HPDE6-E6E7 (cell line): ENCODE data around the gene PHLDB3.
"Not testable (repeated sequence)": the region's sequence is repeated elsewhere in the genome, so short reads cannot be mapped to it uniquely, and the experiment has no call there.

ENCODE experiments used
- DNase-seq: peaks from one replicate; pipeline ENCODE4 v3.0.0; 2011; ENCODE audit warnings: missing footprints; ENCODE audit errors: extremely low spot score

The PHLDB3 gene

DNA sequence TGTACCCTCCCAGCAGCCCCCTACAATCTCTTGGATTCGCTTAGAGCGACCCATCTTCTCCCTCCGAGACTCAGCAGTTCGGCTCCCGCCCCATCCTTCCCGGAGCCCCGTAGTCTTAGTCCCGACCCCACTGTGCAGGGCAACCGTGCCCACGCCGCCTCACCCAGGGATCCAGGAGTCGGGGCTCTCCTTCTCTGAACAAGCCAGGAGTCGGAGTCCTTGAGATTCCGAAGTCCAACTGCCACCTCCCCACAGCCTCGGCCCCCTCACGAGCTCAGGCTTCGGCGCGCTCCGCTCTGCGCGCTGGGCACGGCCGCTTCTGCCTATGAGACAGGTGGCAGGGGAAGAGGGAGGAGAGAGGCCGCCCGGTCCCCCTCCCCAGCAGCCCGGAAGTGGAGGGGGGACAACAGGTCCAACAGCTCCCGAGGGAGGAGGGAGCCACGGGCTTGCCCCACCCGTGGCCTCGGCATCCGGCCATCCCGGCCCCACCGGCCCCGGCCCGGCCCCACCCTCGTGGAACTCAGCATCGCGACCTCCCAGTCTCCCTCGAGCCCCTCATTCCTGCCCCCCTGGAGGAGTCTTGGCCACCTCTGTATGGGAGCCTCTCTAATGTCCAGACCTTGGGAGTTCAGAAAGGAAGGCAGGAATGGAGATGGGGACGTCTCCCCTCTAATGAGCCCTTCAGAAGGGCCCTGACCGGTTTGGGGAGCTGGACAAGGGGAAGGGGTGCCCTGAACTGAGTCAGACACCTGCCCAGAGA, at the start of gene PHLDB3:
PHLDB3 (minus strand) TSS at position 321 of the 760 bp plus-strand sequence. CDS start 628 bp downstream, outside the sequence.
- DNase-seq = no peak

DNA sequence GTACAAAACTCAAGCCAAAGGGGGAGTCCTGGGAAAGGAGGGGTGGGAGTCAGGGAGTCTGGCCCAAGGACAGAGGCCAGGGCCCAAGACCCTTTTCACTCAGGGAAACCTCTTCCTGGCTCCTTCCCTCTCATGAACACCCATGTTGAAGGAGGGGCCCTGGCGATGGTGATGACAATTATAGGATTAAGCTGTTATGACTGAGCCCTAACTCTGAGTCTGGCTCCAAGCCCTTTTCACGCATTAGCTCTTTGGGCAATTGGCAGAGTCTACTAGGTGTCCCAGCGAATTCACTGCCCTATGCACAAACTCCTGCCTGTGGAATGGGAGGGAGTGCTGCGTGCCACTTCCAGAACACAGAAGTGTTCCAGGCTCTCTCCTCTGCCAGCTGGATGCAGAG, 49.1 kb upstream of the PHLDB3 start:
- DNase-seq = no peak

DNA sequence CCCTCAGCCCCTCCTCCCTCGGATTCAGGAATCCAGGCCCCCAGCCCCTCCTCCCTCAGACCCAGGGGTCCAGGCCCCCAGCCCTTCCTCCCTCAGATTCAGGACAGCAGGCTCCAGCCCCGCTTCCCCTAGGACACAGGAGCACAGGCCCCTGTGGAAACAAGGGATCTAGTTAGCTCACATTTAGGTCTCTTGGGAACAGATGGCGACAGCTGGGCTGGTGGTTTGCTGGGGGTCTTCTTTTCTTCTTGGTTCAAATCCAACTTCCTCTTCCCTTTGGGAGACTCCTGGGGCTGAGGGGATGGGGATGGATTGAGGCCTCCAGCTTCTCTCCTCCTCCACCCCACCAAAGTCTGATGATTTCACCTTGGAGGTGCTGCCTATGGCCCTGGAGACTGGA, 48.1 kb upstream of the PHLDB3 start:
- DNase-seq = no peak

DNA sequence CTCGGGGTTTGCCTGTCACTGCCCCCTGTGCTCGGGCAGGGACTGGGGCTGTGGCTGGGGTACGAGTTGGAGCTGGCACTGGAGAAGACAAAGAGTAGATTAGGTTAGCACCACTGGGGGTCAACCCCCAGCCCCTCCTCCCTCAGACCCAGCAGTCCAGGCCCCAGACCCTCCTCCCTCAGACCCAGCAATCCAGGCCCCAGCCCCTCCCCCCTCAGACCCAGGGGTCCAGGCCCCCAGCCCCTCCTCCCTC, 47.6 kb upstream of the PHLDB3 start:
- DNase-seq = no peak

DNA sequence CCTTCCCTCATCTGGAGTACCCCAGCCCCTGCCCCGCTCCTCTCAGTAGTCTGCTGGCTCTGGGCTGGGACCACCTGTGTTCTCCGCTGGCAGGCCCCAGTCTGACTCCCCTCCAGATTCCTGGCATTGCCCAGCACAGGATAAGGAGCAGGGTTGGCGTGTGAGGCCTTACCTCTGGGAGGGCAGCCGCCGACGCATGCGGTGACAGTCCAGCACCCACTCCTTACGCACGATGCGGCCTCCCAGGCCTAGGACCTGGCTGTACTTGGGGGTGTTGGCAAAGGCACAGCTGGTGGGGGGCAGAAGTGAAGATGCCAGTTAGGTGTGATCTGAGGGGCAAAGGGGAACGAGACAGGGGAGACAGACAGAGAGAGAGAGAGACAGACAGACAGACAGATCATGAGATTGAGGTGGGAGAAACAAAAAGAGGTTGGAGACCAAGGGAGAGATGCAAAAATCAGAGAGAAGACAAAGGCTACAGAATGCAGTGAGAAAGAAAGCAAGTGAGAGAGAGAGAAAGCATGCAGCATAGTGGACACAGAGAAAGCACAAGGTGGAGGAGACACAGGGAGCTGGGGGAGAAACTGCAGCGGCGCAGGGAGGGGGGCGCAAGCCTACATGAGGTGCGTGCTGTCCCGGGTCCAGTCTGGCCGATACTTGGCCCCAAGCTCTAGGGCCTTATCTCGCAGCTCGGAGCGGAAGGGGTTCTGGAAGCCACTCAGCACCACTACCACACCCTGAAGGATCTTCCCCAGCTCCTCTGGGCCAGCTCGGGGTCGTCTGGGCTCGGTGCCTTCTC, 47.1 kb upstream of the PHLDB3 start:
- no peak for DNase-seq

DNA sequence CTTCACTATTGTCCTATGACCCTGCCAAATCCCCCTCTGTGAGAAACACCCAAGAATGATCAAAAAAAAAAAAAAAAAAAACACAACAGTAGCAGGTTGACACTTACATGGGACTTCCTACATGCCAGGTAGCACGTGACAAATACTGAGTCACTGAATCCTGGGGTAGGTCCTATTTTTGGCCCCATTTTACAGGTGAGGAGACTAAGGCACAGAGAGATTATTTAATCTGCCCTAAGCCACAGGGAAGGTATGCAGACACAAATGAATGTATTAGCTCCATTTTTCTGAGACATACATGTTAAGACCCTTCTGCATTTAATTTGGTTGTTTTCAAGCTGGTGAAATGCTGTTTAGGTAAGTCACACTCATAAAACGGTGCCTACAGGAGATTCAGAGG, 44.2 kb upstream of the PHLDB3 start:
- no peak for DNase-seq

DNA sequence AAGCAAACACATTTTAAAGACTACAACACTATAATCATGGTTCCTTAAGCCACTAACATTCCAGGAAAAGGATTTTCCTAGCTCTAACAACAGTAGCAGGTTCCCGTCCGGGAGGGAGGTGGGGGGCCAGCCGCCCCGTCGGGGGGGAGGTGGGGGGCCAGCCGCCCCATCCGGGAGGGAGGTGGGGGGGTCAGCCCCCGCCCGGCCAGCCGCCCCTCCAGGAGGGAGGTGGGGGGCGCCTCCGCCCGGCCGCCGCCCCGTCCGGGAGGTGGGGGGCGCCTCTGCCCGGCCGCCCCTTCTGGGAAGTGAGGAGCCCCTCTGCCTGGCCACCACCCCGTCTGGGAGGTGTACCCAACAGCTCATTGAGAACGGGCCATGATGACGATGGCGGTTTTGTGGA, 43.4 kb upstream of the PHLDB3 start:
- not testable (repeated sequence) for DNase-seq

DNA sequence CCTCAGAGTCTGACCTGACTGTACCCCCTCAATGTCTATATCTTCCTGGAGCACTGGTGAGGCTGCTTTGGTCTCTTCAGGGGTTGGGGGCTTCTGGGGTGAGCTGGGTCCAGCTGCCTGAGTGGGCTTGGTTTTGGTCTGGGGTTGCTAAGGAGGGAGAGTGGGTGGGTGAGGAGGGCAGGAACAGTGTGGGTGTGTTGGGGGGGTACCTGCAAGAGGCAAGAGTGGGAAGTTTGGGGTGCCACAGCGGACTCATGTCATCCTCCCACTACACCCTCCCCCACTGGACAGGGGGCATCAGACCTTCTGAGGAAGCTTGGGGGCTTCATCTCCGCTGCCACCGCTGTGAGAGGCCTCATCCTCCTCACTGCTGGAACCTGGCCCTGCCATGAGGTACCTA, 42.0 kb upstream of the PHLDB3 start:
- no peak for DNase-seq

DNA sequence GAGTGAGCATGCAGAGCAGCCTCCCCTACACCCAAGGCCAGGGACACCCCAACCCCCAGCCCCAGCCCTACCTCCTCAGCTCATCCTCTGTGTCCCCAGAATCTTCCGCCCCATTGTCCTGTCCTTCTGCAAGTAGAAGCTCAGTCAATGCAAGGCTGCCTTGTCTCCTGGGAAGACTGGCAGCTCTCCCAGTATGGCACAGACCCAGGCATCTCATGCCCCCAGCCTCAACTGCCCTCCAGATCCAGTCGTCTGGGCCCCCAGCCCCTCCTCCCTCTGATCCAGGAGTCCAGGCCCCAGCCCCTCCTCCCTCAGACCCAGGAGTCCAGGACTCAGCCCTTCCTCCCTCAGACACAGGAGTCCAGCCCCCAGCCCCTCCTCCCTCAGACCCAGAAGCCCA, 41.4 kb upstream of the PHLDB3 start:
- DNase-seq = no peak

DNA sequence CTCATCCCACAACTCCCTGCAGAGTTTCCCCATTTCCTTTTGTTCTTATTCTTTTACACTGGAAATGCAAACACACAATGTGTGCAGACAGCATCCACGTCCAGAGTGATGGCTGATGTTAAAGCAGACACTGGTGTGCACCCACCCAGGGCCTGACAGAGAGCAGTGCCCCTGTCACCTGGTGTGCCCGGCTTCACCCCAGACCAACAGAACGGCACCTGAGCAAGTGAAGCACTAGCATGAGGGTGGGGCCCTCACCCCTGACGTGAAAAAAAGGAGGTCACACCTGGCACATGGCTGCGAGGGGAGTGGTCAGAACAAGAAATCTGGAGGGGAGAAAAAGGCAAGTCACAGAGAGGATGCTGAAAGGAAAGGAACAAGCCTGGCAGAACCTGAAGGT, 40.7 kb upstream of the PHLDB3 start:
- no peak for DNase-seq

DNA sequence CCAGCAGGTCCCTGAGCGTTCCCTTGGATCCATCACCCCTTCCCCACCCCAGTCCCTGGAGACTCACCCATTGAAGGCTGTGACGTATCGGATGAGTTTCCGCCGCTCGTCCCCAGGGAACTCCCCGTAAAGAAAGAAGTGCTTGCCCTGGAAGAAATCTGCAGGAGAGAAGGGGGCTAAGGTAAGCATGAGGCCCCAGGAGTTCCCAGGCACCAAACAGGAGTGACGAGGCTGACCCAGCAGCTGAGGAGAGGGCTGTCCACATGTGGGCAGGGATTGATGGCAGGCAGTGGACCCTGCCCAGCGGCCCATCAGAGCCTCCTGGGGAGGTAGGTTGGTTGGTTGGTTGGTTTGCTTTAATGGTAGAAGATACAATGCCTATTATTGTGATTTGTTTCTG, 39.5 kb upstream of the PHLDB3 start:
- no peak for DNase-seq

DNA sequence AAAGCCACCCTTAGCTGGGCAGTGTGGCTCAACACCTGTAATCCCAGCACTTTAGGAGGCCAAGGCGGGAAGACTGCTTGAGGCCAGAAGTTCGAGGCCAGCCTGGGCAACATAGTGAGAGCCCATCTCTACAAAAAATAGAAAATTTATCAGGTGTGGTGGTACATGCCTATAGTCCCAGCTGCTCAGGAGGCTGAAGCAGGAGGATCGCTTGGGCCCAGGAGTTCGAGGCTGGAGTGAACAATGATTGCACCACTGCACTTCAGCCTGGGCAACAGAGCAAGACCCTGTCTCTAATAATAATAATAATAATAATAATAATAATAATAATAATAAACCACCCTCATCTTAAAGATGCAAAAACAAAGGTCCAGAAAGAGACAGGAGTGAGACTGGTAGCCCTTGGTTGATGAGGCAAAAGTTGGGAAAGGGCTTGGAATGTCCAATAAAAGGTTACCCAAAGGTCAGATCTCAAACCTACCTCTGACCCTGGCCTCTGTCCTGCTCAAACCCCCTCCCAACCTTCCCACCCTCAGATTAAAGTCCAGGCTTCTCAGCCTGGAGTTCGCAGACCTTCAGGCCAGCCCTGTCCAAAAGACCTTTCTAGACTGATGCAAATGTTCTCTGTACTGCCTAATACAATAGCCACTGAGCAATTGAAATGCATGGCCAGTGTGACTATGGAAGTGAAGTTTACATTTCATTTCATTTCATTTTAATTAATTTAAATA, 37.5 kb upstream of the PHLDB3 start:
- DNase-seq = no peak

DNA sequence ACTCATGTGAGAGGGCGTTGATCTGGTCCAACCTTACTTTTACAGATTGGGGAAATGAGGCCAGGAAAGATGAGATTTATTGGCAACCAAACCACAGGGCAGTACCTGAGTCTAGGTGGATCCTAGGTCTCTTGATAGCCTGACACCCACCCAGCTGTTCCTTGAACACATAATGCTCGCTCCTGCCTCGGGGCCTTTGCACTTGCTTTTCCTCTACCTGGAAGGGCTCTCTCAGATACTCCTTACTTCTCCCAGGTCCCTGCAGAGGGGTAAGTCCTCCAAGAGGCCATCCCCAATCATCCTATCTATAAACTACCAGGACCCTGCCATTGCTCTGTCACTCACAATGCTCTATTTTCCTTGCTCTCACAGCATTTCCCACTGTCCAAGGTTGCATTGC, 35.8 kb upstream of the PHLDB3 start:
- no peak for DNase-seq

DNA sequence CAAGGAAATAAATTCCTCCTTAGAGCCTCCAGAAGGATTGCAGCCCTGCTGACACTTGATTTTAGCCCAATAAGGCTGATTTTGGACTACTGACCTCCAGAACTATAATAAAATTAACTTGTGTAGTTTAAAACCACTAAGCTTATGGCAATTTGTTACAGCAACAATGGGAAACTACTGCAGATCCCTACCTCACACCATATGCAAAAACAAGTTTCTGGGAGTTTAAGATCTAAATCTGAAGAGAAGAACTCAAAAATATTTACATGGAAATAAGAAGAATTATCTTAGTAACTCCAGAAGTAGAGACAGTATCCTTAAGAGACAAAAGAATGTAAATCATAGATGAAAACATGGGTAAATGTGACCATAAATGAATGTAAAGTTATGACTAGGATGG, 34.4 kb upstream of the PHLDB3 start:
- DNase-seq = no peak

DNA sequence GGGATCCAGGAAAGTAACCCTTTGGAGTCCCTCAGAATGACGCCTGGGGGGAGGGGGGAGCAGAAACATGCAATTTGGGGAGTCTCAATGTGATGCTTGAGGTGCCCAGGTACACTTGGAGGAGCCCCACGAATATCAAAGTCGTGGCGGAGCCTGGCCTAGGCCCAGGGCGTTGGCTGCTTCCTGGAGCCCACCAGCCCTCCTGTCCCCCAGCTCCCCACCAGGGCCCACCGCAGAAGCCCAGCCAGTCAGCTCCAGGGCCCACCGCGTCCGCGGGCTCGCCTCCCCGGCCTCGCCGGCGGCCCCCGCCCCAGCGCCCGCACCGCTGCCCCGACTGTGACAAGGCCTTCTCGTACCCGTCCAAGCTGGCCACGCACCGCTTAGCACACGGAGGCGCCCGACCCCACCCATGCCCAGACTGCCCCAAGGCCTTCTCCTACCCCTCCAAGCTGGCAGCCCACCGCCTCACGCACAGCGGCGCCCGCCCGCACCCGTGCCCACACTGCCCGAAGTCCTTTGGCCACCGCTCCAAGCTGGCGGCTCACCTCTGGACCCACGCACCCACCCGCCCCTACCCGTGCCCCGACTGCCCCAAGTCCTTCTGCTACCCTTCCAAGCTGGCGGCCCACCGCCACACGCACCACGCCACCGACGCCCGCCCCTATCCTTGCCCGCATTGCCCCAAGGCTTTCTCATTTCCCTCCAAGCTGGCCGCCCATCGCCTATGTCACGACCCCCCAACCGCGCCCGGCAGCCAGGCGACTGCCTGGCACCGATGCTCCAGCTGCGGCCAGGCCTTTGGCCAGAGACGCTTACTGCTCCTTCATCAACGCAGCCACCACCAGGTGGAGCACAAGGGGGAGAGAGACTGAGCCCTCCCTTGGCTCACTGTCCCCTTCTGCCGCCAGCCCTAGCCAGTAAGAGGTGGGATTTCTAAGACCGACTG, 30.5 kb upstream of the PHLDB3 start:
- no peak for DNase-seq

DNA sequence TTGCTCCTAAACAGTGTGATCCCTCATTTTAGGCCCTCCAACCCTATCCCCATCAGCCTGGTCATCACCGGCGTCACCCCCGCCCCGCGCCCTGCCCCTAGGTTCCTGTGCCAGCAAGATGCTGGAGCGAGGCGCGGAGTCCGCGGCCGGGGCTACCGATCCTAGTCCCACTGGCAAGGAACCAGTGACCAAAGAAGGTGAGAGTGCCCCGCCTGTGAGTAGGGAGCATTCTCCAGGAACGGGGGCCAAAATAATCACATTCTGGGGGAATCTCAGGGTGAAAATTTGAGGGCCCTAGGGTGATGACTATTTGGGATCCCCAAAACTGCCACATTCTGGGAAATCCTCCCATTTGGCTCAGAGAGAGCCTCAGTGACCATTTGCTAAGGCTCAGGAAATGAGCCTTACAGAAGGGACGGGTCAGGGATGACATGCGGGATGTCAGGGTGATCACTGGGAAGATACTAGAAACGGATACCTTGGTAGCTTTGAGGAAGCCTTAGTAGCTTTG, 29.8 kb upstream of the PHLDB3 start:
- no peak for DNase-seq

DNA sequence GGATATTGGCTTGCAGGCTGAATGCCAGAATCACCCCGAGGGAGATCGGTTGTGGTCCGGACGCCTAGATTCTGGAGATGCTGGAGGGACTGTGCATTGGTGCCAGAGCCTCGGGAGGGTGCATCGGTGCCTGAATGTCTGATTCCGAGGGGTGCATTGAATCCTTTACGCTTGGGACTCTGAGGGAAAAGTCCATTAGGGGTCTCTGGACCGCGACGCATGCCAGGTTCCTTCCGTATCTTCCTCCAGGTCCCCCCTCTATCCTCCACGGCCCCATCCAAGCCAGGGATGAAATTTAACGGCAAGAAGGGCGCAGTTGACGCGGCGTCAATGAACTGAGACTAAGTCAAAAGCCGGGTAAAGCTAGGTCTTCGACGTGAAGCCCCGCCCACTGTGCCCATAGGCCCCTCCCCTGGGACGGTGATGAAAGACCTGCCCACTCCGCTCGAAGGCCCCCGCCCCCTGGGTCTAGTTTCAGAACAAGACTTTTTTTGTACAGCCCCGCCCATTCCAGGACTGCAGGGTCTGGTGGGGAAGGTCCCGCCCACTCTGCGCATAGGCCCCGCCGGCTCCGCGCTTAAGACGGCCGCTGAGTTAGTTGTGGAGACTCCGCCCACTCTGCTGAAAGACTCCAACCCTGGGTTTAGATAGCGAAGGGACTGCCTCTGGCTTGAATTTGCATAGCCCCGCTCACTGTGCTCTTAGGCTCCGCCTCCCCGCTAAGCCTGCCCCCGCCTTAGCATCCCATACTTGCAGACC, 29.2 kb upstream of the PHLDB3 start:
- DNase-seq = peak; percentile 97

DNA sequence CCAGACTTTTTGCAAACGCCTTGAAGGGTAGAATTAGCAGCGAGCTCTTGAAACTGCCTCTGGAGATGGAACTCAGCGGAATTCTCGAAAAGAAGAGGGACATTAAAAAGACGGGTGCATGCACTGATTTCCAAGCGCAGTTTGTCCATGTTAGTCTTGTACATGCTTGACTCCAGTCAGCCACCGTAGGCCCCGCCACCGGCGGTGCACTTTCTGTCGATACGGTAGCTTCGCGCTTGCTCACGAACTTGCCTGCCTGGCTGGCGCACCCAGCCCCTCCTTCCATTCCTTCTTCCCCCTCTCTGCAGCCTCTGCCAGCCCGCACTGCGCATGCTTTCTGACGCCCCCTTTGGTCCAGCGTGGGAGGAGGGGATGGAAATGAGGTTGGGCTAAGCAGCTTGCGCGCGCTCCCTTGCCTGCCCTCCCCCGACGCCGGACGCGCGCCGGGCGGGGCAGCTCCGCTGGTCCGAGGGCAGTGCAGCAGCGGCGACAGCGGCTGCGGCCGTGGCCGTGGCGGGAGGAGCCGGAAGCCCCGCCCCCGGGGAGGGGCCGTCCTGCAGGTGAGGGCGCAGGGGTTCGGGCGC, 28.5 kb upstream of the PHLDB3 start, which contains the start of gene ZNF575:
ZNF575 (plus strand) TSS at position 227 of the 584 bp plus-strand sequence. CDS start 1,235 bp downstream, outside the sequence.
- DNase-seq = peak; percentile 73

DNA sequence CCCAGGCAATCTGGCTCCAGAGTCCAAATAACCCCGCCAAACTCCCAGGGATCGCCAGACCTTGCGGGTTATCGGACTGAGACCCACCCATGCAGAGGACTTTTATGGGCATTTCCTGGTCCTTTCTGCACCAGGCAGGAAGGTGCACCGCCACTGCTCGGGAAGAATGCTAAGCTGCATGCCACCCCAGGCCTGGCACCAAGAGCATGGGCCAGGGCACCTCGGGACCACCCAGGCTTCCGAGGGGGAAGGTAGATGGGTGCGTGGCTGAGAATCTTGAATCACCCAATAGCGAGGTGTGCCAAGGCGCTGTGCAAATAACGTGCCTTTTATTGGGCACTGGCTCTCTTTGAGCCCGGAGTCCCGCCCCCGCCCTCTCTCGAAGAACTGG, 28.0 kb upstream of the PHLDB3 start:
- DNase-seq = no peak
